Measurements from ENCODE around the gene RAB11FIP2. TPM values are rescaled to one million over a fixed set of nuclear protein-coding genes. Genes with fewer than 3 reads are reported as not detected.

The RAB11FIP2 gene
- total RNA-seq, 1 donor from 2014 or later, result 14.7 TPM

- no peak for DNase-seq (ENCODE audit: extremely low spot score in 2 of 2)
- Histone ChIP-seq H3K4me1 (no peaks in the 10 kb centered on the region), H3K36me3 (peaks cover 0 to 4% of the 10 kb centered on the region in 2 donors), H3K4me3 (no peak overlapping the region), H3K27ac (no peak overlapping the region), H3K27me3 (no peaks in the 10 kb centered on the region), H3K9me3 (no peaks in the 10 kb centered on the region)
- intact Hi-C loops (cut with DNase I), result no loop called here
- no peak for TF ChIP-seq POLR2A (IDR thresholded peaks at IDR 0.05)
- TF ChIP-seq CTCF (IDR thresholded peaks at IDR 0.05), result no peak
- no peak for TF ChIP-seq POLR2AphosphoS5 (IDR thresholded peaks at IDR 0.05; ENCODE audit: insufficient read depth in 1 of 2, low read depth in 1 of 2)
Measured at GRCh38 chr10:118017071-118017740, 29.5 kb downstream of the RAB11FIP2 start.

GRCh38 chr10:118012952-118013525, 33.7 kb downstream of the RAB11FIP2 start:
- Histone ChIP-seq H3K4me1 (no peaks in the 10 kb centered on the region), H3K4me3 (no peak overlapping the region), H3K27me3 (no peaks in the 10 kb centered on the region), H3K9me3 (no peaks in the 10 kb centered on the region), H3K36me3 (peaks cover 0 to 11% of the 10 kb centered on the region in 2 donors), H3K27ac (no peak overlapping the region)
- TF ChIP-seq POLR2A (IDR thresholded peaks at IDR 0.05) (no peak), POLR2AphosphoS5 (IDR thresholded peaks at IDR 0.05; ENCODE audit: insufficient read depth in 1 of 2, low read depth in 1 of 2) (no peak), CTCF (IDR thresholded peaks at IDR 0.05) (no peak)
- intact Hi-C loops (cut with DNase I), result no loop called here
- no peak for DNase-seq (ENCODE audit: extremely low spot score in 2 of 2)

GRCh38 chr10:118007773-118008172, 39.0 kb downstream of the RAB11FIP2 start:
- Histone ChIP-seq H3K9me3 (no peaks in the 10 kb centered on the region), H3K4me3 (no peak overlapping the region), H3K4me1 (no peaks in the 10 kb centered on the region), H3K27ac (no peak overlapping the region), H3K27me3 (no peaks in the 10 kb centered on the region), H3K36me3 (peaks cover 0 to 22% of the 10 kb centered on the region in 2 donors)
- intact Hi-C loops (cut with DNase I), result no loop called here
- no peak for TF ChIP-seq CTCF (IDR thresholded peaks at IDR 0.05)
- no peak for TF ChIP-seq POLR2A (IDR thresholded peaks at IDR 0.05)
- no peak for TF ChIP-seq POLR2AphosphoS5 (IDR thresholded peaks at IDR 0.05; ENCODE audit: insufficient read depth in 1 of 2, low read depth in 1 of 2)
- no peak for DNase-seq (ENCODE audit: extremely low spot score in 2 of 2)

GRCh38 chr10:118003126-118003525, 43.6 kb downstream of the RAB11FIP2 start:
- TF ChIP-seq POLR2AphosphoS5 (IDR thresholded peaks at IDR 0.05; ENCODE audit: insufficient read depth in 1 of 2, low read depth in 1 of 2), result no peak
- no peak for TF ChIP-seq CTCF (IDR thresholded peaks at IDR 0.05)
- no peak for TF ChIP-seq POLR2A (IDR thresholded peaks at IDR 0.05)
- Histone ChIP-seq H3K4me1 (no peaks in the 10 kb centered on the region), H3K27ac (no peak overlapping the region), H3K27me3 (no peaks in the 10 kb centered on the region), H3K36me3 (peaks cover 0 to 14% of the 10 kb centered on the region in 2 donors), H3K9me3 (no peaks in the 10 kb centered on the region), H3K4me3 (no peak overlapping the region)
- intact Hi-C loops (cut with DNase I), result no loop called here
- DNase-seq (ENCODE audit: extremely low spot score in 2 of 2), result no peak

- intact Hi-C loops (cut with DNase I), result no loop called here
- Histone ChIP-seq H3K36me3 (peaks cover 0 to 10% of the 10 kb centered on the region in 2 donors), H3K4me3 (no peak overlapping the region), H3K27me3 (no peaks in the 10 kb centered on the region), H3K9me3 (no peaks in the 10 kb centered on the region), H3K4me1 (no peaks in the 10 kb centered on the region), H3K27ac (no peak overlapping the region)
- TF ChIP-seq CTCF (IDR thresholded peaks at IDR 0.05) (no peak), POLR2AphosphoS5 (IDR thresholded peaks at IDR 0.05; ENCODE audit: insufficient read depth in 1 of 2, low read depth in 1 of 2) (no peak), POLR2A (IDR thresholded peaks at IDR 0.05) (no peak)
- DNase-seq (ENCODE audit: extremely low spot score in 2 of 2), result no peak
Measured at GRCh38 chr10:118002581-118002980, 44.2 kb downstream of the RAB11FIP2 start.
